Gastroesophageal sphincter (tissue), 3 donors: ENCODE data around the gene DGLUCY.

Source experiments
- POLR2A ChIP-seq, 2 donors: fragments of 450-650 bp; IDR thresholded peaks; one replicate each; pipeline ENCODE4 v1.6.1; 2017; ENCODE audit warnings: antibody characterized with exemption in 2 of 2, mild to moderate bottlenecking in 2 of 2, moderate library complexity in 1 of 2
- TF ChIP-seq, protein P1 (sequence below), 4 experiments: fragments of 200-600 bp in 2 of 4; fragments of 450-650 bp in 2 of 4; sonication (generic) in 1 of 4; IDR thresholded peaks; one replicate each; pipeline ENCODE4 v1.5.1; 2017 to 2019; ENCODE audit warnings: antibody characterized with exemption in 4 of 4, mild to moderate bottlenecking in 2 of 4, moderate library complexity in 2 of 4

DNA sequence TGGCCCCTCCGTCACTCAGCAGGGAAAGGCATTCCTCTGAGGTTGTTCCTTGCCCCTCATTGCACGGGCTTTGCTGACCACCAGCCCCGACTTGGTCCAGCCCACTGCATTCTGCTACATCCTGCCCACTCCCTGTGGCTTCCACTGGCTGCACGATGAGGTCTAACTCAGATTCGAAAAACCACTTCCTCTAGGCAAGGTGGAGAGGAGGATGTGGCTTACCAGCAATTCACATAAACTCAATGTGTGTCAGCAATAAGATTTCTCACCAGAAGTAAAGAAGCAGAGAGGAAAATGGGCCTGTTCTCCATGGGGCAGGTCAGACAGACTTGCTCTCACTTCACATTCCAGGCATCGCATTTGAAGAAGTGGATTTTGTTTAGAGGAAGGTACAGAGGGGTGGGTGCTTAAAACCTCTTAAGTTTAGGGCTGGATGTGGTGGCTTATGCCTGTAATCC lies 115.9 kb downstream of the DGLUCY start:
- no peak for TF ChIP-seq POLR2A (IDR thresholded peaks at IDR 0.05)
- TF ChIP-seq, protein P1, sequence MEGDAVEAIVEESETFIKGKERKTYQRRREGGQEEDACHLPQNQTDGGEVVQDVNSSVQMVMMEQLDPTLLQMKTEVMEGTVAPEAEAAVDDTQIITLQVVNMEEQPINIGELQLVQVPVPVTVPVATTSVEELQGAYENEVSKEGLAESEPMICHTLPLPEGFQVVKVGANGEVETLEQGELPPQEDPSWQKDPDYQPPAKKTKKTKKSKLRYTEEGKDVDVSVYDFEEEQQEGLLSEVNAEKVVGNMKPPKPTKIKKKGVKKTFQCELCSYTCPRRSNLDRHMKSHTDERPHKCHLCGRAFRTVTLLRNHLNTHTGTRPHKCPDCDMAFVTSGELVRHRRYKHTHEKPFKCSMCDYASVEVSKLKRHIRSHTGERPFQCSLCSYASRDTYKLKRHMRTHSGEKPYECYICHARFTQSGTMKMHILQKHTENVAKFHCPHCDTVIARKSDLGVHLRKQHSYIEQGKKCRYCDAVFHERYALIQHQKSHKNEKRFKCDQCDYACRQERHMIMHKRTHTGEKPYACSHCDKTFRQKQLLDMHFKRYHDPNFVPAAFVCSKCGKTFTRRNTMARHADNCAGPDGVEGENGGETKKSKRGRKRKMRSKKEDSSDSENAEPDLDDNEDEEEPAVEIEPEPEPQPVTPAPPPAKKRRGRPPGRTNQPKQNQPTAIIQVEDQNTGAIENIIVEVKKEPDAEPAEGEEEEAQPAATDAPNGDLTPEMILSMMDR (IDR thresholded peaks at IDR 0.05): no peak
